ENCODE results near the gene TRIM2.

TRIM2 gene

DNA sequence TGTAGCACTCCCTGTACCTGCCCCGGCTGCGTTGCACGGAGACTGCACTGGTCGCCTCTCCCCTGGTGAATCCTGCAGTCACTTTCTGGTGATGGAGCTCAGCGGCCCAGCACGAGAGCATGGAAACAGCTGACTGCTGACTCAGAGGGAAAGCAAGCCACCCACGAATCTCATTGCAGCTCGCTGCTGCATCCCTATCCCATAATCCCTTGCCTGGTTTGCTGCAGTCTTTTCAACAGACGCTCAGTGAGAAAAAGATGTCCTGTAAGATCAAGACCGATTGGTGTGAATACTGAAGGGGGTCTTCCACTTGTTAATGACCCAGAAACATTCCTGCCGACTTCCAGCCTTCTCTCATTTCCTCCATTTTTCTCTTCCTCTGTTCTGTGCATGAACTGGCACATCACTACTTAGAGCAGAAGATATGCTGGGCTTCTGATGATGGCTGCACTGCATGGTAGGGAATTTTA, 52.9 kb downstream of the TRIM2 start:
- no peak for DNase-seq

DNA sequence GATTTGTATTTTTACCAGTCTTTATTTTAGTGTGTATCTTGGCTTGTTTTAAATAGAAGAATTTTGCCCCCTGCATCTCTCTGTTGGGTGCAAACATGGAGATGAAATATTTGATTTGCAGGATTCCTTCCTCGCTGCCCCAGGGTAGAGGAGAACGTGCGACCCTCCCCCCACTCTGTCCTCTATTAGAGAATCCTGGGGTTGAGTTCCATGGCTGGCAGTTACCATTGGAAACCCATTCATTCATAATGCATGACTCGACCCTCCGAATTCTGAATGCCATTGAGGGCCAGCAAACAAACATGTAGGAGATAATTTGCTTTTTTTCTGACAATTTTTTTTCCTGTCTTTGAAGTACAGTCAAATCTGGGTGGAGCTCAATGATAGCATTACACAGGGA, 53.7 kb downstream of the TRIM2 start:
- no peak for DNase-seq

DNA sequence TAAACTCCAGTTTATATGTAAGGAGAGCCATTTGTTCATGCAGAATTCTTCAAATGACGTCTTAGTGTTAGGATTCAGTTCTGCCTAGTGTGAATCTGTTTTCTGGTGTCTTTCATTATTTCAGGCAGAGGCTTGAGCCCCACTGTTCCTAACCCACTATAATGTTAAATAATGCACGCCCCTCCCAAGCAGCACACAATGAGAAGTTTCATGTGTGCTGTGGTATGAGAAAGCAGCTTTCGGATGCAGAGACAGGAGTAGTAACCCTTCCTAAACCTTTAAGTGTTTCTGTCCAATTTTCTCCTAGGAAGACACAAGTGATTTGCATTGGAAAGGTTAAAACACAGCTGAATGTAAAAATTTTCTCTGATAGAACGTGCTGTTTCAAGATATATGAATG, 54.5 kb downstream of the TRIM2 start:
- no peak for DNase-seq

GRCh38 chr4:153259661-153260060, 55.4 kb downstream of the TRIM2 start:
- DNase-seq = no peak

DNA sequence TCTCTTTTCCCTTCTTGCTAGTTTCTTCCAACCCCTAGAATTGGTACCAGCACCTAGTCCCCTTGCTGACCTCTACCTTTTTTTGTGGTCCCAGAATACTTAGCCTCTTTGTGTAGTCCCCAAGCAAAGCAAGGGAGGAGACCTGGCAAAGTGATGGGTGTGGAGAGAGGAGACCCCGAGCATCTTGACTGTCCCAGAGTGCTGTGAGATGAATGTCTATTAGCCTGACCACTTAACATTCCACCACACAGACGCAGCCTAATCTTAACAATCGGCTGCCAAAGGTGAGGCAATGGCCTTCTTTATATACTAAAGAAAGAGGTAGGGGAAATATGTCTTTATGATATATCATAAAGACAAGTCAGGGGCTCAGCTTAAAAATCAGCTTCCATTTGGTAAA, 55.9 kb downstream of the TRIM2 start:
- no peak for DNase-seq

DNA sequence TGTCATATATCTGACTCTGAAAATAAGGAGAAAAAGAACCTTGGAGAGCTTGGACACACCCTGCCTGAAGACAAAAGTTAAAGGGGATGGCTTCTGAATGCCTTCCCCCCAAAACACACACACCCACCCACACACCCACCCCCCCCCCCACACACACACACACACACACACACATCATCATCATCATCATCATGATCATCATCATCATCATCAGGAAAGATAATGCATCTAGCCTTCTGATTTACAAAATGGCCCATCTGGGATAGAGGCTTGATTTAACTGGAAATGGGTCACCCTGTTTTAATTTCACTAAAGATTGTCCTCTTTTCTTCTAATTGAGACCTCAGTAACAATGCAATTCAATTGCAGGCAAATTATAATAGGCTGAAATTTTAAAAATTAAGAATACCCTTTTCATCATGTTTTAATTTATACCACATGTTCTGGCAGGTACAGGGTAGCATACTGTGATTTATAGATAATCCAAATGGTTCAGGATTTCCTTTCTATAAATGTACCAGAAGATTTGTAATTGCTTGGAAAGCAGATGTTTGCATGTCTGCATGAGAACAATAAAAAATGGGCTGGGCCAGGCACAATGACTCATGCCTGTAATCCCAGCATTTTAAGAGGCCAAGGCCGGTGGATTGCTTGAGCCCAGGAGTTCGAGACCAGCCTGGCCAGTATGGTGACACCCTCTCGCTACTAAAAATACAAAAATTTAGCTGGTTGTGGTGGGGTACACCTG, 56.5 kb downstream of the TRIM2 start:
- DNase-seq = no peak

- DNase-seq = no peak
Observed at GRCh38 chr4:153261461-153261860, 57.2 kb downstream of the TRIM2 start.

GRCh38 chr4:153261914-153262313, 57.7 kb downstream of the TRIM2 start:
- no peak for DNase-seq

GRCh38 chr4:153265306-153266047, 61.2 kb downstream of the TRIM2 start:
- DNase-seq = no peak

GRCh38 chr4:153266988-153267387, 62.7 kb downstream of the TRIM2 start:
- DNase-seq = no peak

GRCh38 chr4:153267890-153268289, 63.6 kb downstream of the TRIM2 start:
- DNase-seq = no peak

DNA sequence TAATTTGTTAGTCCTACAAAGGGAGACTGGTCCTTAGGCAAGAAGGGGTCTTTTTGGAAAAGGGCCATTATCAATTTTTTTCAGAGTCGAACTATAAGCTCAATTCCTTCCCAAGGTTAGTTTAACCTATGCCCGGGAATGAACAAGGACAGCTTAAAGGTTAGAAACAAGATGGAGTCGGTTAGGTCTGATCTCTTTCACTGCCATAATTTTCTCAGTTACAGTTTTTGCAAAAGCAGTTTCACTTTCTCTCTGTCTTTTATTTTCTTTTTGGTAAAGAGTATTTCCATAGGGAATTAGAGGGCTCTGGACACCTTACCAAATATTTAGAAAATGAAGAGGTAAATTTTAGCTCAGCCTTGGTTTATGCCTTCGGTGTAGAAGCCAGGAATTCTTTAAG, 64.1 kb downstream of the TRIM2 start:
- DNase-seq = no peak

GRCh38 chr4:153269218-153269990, 65.2 kb downstream of the TRIM2 start:
- no peak for DNase-seq

GRCh38 chr4:153270361-153270760, 66.1 kb downstream of the TRIM2 start:
- DNase-seq = no peak

DNA sequence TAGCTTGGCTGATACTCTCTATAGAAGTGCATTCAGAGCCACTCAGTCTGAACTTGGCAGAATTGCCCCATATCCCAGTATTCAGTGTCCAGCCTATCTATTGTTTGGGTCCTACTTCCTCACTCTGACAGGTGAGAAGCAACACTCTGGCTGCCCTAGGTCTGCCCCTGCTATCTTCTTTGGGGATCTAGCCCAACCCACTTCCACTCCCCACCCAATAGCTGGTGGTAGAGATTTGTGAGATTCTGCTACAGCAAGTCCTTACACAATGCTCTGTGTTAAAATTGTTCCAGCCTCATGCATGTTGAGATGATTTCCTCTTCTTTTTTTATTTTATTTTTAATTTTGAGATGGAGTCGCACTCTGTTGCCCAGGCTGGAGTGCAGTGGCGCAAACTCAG, 67.6 kb downstream of the TRIM2 start:
- DNase-seq = no peak

GRCh38 chr4:153273751-153274150, 69.5 kb downstream of the TRIM2 start:
- DNase-seq = no peak

DNA sequence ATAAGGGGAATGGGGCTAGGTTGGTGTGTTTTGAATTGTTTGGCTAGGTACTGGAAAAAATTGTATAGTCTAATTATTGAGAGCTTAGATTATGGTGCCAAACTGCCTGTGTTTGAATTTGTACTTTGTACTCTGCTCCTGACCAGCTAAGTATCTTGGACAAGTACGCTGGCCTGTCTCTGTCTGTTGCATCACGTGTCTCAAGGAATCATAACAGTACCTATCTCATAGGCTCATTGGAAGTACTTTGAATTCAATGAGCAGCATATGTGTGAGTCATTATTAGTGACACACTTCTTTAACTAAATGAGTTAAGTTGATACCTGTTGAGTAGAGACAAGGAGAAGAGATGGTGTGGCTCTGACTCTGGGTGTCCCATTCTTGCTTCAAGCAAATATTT, 70.7 kb downstream of the TRIM2 start:
- no peak for DNase-seq

GRCh38 chr4:153275380-153276276, 71.4 kb downstream of the TRIM2 start:
- no peak for DNase-seq

- no peak for DNase-seq
Observed at GRCh38 chr4:153276971-153277370, 72.7 kb downstream of the TRIM2 start.

- DNase-seq = no peak
Observed at GRCh38 chr4:153281476-153281875, 77.2 kb downstream of the TRIM2 start.

DNA sequence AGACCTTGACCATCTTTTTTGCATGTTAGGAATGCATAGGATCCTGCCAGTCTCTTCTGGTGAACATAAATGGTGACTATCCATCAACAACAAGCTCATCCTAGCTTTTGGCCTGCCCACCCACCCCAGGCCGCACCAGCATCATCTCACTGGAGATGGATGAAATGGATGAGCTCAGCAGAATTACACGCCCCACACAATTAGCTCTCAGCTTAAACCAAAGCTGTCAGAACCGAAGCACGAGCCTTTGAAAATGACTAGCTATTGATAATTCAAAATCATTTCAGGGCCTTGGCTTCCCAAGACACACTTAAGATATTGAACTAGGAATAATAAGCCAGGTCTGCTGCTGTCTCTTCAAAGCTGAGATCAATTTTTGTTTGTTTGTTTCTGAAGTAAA, 77.8 kb downstream of the TRIM2 start:
- DNase-seq = no peak

- DNase-seq = no peak
Observed at GRCh38 chr4:153283260-153283659, 79.0 kb downstream of the TRIM2 start.

- DNase-seq = no peak
Observed at GRCh38 chr4:153290134-153290533, 85.9 kb downstream of the TRIM2 start.
